H1 (cell line): ENCODE measurements around the gene MAGT1. TPM values are rescaled to one million over a fixed set of nuclear protein-coding genes. Genes with fewer than 3 reads are reported as not detected.

Experiments used
- CTCF ChIA-PET: fragments of 300-600 bp; sonication (Branson Sonifier 250); formaldehyde crosslinking; loops from one replicate; lab custom pipeline; 2021; ENCODE audit not compliant: partially characterized antibody; lab: Charles Lee
- POLR2A ChIA-PET: fragments of 300-600 bp; sonication (Branson Sonifier 250); formaldehyde crosslinking; loops from one replicate; lab custom pipeline; 2021; ENCODE audit warnings: inconsistent platforms; ENCODE audit not compliant: partially characterized antibody; lab: Charles Lee
- DNase-seq, 2 experiments: peaks; one replicate each; pipeline versions ENCODE4 v3.0.0 to v3.0.0-alpha.2; 2010 to 2022; ENCODE audit warnings: low spot score in 2 of 2, low read depth in 1 of 2, mixed read lengths in 1 of 2
- FAIRE-seq: peaks from 2 replicates; lab custom pipeline; 2011; peaks lifted over from hg19 to GRCh38; lab: Jason Lieb, UNC
- H2AFZ ChIP-seq: 2 replicates; pipeline ENCODE4 v1.8.1; 2012; ENCODE audit warnings: low read length, inconsistent platforms
- H2AK5ac ChIP-seq: 2 replicates; pipeline ENCODE4 v1.6.1; 2013; ENCODE audit warnings: low read depth, low read length
- H2BK120ac ChIP-seq: replicated peaks from 2 replicates; pipeline ENCODE3; 2013; ENCODE audit warnings: low read depth, low read length, inconsistent platforms
- H2BK12ac ChIP-seq: 2 replicates; pipeline ENCODE4 v1.6.1; 2013; ENCODE audit warnings: low read depth, low read length
- H2BK15ac ChIP-seq: 2 replicates; pipeline ENCODE4 v1.6.1; 2013; ENCODE audit warnings: low read length
- H2BK20ac ChIP-seq: 2 replicates; pipeline ENCODE4 v1.6.1; 2013; ENCODE audit warnings: low read length
- H2BK5ac ChIP-seq: 2 replicates; pipeline ENCODE4 v1.6.1; 2013; ENCODE audit warnings: low read depth, low read length
- H3K14ac ChIP-seq: 2 replicates; pipeline ENCODE4 v1.6.1; 2013; ENCODE audit warnings: inconsistent platforms; ENCODE audit not compliant: insufficient read length
- H3K18ac ChIP-seq: 2 replicates; pipeline ENCODE4 v1.6.1; 2013; ENCODE audit warnings: low read length; ENCODE audit errors: extremely low read depth
- H3K23ac ChIP-seq: 2 replicates; pipeline ENCODE4 v1.6.1; 2013; ENCODE audit warnings: inconsistent platforms; ENCODE audit not compliant: insufficient read length
- H3K23me2 ChIP-seq: 2 replicates; pipeline ENCODE4 v1.6.1; 2013; ENCODE audit warnings: low read depth, low read length
- H3K27ac ChIP-seq: 2 replicates; pipeline ENCODE4 v1.6.1; 2011; ENCODE audit warnings: low read depth, low read length, inconsistent platforms
- H3K27me3 ChIP-seq, 4 experiments: replicated peaks in 1 of 4; 1 replicate in 1 of 4; 2 replicates in 3 of 4; pipeline versions ENCODE4 v1.6.1 to v1.8.1; 2011 to 2013; ENCODE audit warnings: low read length in 3 of 4, mild to moderate bottlenecking in 3 of 4, inconsistent platforms in 2 of 4, mixed read lengths in 2 of 4, moderate library complexity in 1 of 4; ENCODE audit not compliant: control insufficient read depth in 3 of 4, insufficient read depth in 3 of 4; ENCODE audit errors: extremely low read depth in 1 of 4
- H3K36me3 ChIP-seq, 4 experiments: 2 replicates each; pipeline versions ENCODE4 v1.6.1 to v1.8.1; 2011 to 2013; ENCODE audit warnings: mild to moderate bottlenecking in 4 of 4, low read length in 3 of 4, moderate library complexity in 2 of 4, control low read depth in 1 of 4, inconsistent platforms in 1 of 4; ENCODE audit not compliant: insufficient read depth in 4 of 4, control insufficient read depth in 2 of 4
- H3K4ac ChIP-seq: replicated peaks from 2 replicates; pipeline ENCODE3; 2013; ENCODE audit warnings: low read length, low read depth, mixed read lengths, inconsistent platforms; ENCODE audit not compliant: insufficient read length
- H3K4me1 ChIP-seq, 4 experiments: replicated peaks in 1 of 4; 1 replicate in 1 of 4; 2 replicates in 3 of 4; pipeline versions ENCODE4 v1.6.1 to v1.8.1; 2011 to 2013; ENCODE audit warnings: low read length in 3 of 4, inconsistent platforms in 2 of 4, mixed read lengths in 1 of 4; ENCODE audit not compliant: insufficient read depth in 4 of 4, control insufficient read depth in 3 of 4
- H3K4me2 ChIP-seq, 2 experiments: 2 replicates each; pipeline versions ENCODE4 v1.6.1 to v1.8.1; 2011 to 2013; ENCODE audit warnings: low read depth in 2 of 2, low read length in 2 of 2, control low read depth in 1 of 2, inconsistent platforms in 1 of 2, mild to moderate bottlenecking in 1 of 2; ENCODE audit not compliant: insufficient read depth in 1 of 2
- H3K4me3 ChIP-seq, 4 experiments: fragments of 200-600, 300-600 bp in 1 of 4; sonication (generic), shearing (Covaris generic), sonication (Bioruptor Twin) in 1 of 4; 2 replicates each; pipeline versions ENCODE4 v1.5.1 to v1.8.1; 2011 to 2016; ENCODE audit warnings: low read length in 4 of 4, low read depth in 3 of 4, control low read depth in 2 of 4, inconsistent platforms in 2 of 4, mild to moderate bottlenecking in 2 of 4, mixed read lengths in 1 of 4, moderate library complexity in 1 of 4; ENCODE audit not compliant: insufficient read depth in 2 of 4; ENCODE audit errors: extremely low read depth in 1 of 4
- H3K56ac ChIP-seq: replicated peaks from 2 replicates; pipeline ENCODE3; 2013; ENCODE audit warnings: low read depth, mild to moderate bottlenecking, mixed read lengths, low read length, inconsistent platforms; ENCODE audit not compliant: insufficient read length
- H3K79me1 ChIP-seq: 2 replicates; pipeline ENCODE4 v1.6.1; 2013; ENCODE audit warnings: low read depth, low read length, control low read depth
- H3K79me2 ChIP-seq, 2 experiments: 2 replicates each; pipeline versions ENCODE4 v1.6.1 to v1.8.1; 2012 to 2013; ENCODE audit warnings: low read length in 2 of 2, mild to moderate bottlenecking in 2 of 2, inconsistent platforms in 1 of 2; ENCODE audit not compliant: insufficient read depth in 2 of 2, control insufficient read depth in 1 of 2
- H3K9ac ChIP-seq, 4 experiments: replicated peaks in 1 of 4; 1 replicate in 1 of 4; 2 replicates in 3 of 4; pipeline versions ENCODE4 v1.6.1 to v1.8.1; 2011 to 2013; ENCODE audit warnings: low read depth in 3 of 4, low read length in 3 of 4, control low read depth in 2 of 4, mild to moderate bottlenecking in 2 of 4, moderate library complexity in 2 of 4, inconsistent platforms in 1 of 4; ENCODE audit errors: extremely low read depth in 1 of 4
- H3K9me3 ChIP-seq, 2 experiments: 2 replicates each; pipeline versions ENCODE4 v1.6.1 to v1.8.1; 2012 to 2013; ENCODE audit warnings: mild to moderate bottlenecking in 2 of 2, moderate library complexity in 2 of 2, control low read depth in 1 of 2, inconsistent platforms in 1 of 2, low read depth in 1 of 2, low read length in 1 of 2, mixed read lengths in 1 of 2; ENCODE audit not compliant: insufficient read depth in 2 of 2
- H4K20me1 ChIP-seq, 2 experiments: replicated peaks in 1 of 2; 2 replicates each; pipeline versions ENCODE3 to v1.8.1; 2011 to 2013; ENCODE audit warnings: inconsistent platforms in 2 of 2, low read length in 2 of 2, mild to moderate bottlenecking in 1 of 2; ENCODE audit not compliant: insufficient read depth in 2 of 2, control insufficient read depth in 1 of 2
- H4K5ac ChIP-seq: 2 replicates; pipeline ENCODE4 v1.6.1; 2013; ENCODE audit warnings: low read length, low read depth, mixed read lengths, inconsistent platforms; ENCODE audit not compliant: insufficient read length
- H4K8ac ChIP-seq: 2 replicates; pipeline ENCODE4 v1.8.0; 2013; ENCODE audit warnings: mild to moderate bottlenecking, moderate library complexity, low read length, inconsistent platforms; ENCODE audit not compliant: insufficient read depth; ENCODE audit errors: extremely low read depth
- H4K91ac ChIP-seq: replicated peaks from 2 replicates; pipeline ENCODE3; 2013; ENCODE audit warnings: low read length, mixed read lengths, inconsistent platforms; ENCODE audit not compliant: insufficient read length
- ATF2 ChIP-seq: IDR thresholded peaks from 2 replicates; pipeline ENCODE4 v1.6.1; 2012; ENCODE audit warnings: low read length, inconsistent platforms
- CBX5 ChIP-seq: fragments of 300-800, 300-1000 bp; sonication (generic); IDR thresholded peaks from 2 replicates; pipeline ENCODE4 v1.7.1; 2016; ENCODE audit warnings: antibody characterized with exemption, low read length, low read depth
- CREB1 ChIP-seq: IDR thresholded peaks from 2 replicates; pipeline ENCODE4 v1.6.1; 2012; ENCODE audit warnings: inconsistent platforms
- EZH2 ChIP-seq: fragments of 200-600 bp; sonication (generic); IDR thresholded peaks from 2 replicates; pipeline ENCODE4 v1.7.1; 2012; ENCODE audit warnings: low read depth, mild to moderate bottlenecking, moderate library complexity, low read length, inconsistent platforms; ENCODE audit not compliant: severe bottlenecking
- GABPA ChIP-seq: IDR thresholded peaks from 2 replicates; pipeline ENCODE4 v1.6.1; 2011; ENCODE audit warnings: mild to moderate bottlenecking, low read length, moderate library complexity, borderline replicate concordance; ENCODE audit not compliant: insufficient read depth
- HDAC6 ChIP-seq: IDR thresholded peaks from one replicate; pipeline ENCODE4 v1.7.1; 2012; ENCODE audit warnings: low read depth, mild to moderate bottlenecking, inconsistent platforms, low read length, moderate library complexity
- NRF1 ChIP-seq: IDR thresholded peaks from 2 replicates; pipeline ENCODE4 v1.6.1; 2011; ENCODE audit warnings: mild to moderate bottlenecking, low read depth, low read length, improper control_type of control experiment
- RNF2 ChIP-seq: fragments of 200-900, 300-1000 bp; sonication (generic); IDR thresholded peaks from 2 replicates; pipeline ENCODE4 v1.7.1; 2016; ENCODE audit warnings: borderline replicate concordance, low read depth, mild to moderate bottlenecking, antibody characterized with exemption, low read length; ENCODE audit not compliant: poor library complexity, severe bottlenecking; ENCODE audit errors: missing control alignments
- SP4 ChIP-seq: IDR thresholded peaks from 2 replicates; pipeline ENCODE4 v1.6.1; 2012; ENCODE audit warnings: low read length, inconsistent platforms
- SUZ12 ChIP-seq: fragments of 200-600 bp; sonication (generic); IDR thresholded peaks from 2 replicates; pipeline ENCODE4 v1.6.1; 2012; ENCODE audit warnings: mild to moderate bottlenecking, inconsistent platforms, low read length, moderate library complexity, mixed read lengths
- TBP ChIP-seq: IDR thresholded peaks from 2 replicates; pipeline ENCODE4 v1.6.1; 2011; ENCODE audit warnings: low read depth, low read length, improper control_type of control experiment
- ZNF274 ChIP-seq: IDR thresholded peaks from 2 replicates; pipeline ENCODE4 v1.7.0; 2012; ENCODE audit warnings: low read length, borderline replicate concordance; ENCODE audit errors: extremely low read depth
- whole genome bisulfite sequencing, 2 experiments: shearing (Covaris generic) in 1 of 2; methylation state at CpG; one replicate each; pipeline versions ENCODE4 v1.1.6 to v1.1.7; 2013 to 2015; ENCODE audit warnings: low lambda C conversion rate in 2 of 2, mixed read lengths in 2 of 2, inconsistent platforms in 1 of 2, low coverage in 1 of 2, missing lambda C conversion rate in 1 of 2; ENCODE audit not compliant: insufficient replicate concordance in 2 of 2, insufficient coverage in 1 of 2, insufficient read length in 1 of 2; ENCODE audit errors: extremely low coverage in 1 of 2, missing lambda C conversion rate in 1 of 2; 5-methylcytosine and 5-hydroxymethylcytosine counted together
- polyA plus RNA-seq, 7 experiments: library from polyadenylated mRNA; depleted of rRNA in 3 of 7; stranded (reverse) in 5 of 7; unstranded in 2 of 7; fragments of >200 nt in 5 of 7; fragments of 200-250 nt in 2 of 7; gene quantifications; 1 replicate in 5 of 7; 2 replicates in 1 of 7; 4 replicates in 1 of 7; pipeline versions ENCODE4 v1.2.1 to v1.2.3, GENCODE V29; 2011 to 2013; ENCODE audit warnings: missing spikeins in 2 of 7, mixed read lengths in 2 of 7
- total RNA-seq: library from RNA; stranded (reverse); fragmentation: NEBNext Ultra II Directional; extraction: Animal tissue kit (Norgen Biotek cat#: 25700); gene quantifications from 2 replicates; pipeline ENCODE4 v1.2.1, GENCODE V29; 2021

Gene MAGT1
- total and polyA plus RNA-seq, 2 of the 8 experiments (the other 6 are each of a cell fraction or from before 2014, with no cell fraction given): 14.4 to 47.6 TPM

- DNase-seq: no peak
- no peaks in the 10 kb centered on the region for H4K20me1 ChIP-seq
- ChIA-PET POLR2A (no interaction called here), CTCF (no interaction called here)
- no peak overlapping the region for H2BK12ac ChIP-seq
- H3K79me1 ChIP-seq: no peaks in the 10 kb centered on the region
- H2BK20ac ChIP-seq: no peak overlapping the region
- H3K9ac ChIP-seq: no peak overlapping the region
- no peak overlapping the region for H4K5ac ChIP-seq
- no peak overlapping the region for H3K4me2 ChIP-seq
- H3K23ac ChIP-seq: no peak overlapping the region
- H2BK15ac ChIP-seq: no peak overlapping the region
- no peaks in the 10 kb centered on the region for H3K27me3 ChIP-seq
- 82% methylated on average over 1 of the region's 1 CpG; no CpG with 5 or more reads in 1 of the 2 experiments for WGBS, 2 experiments
- no peak overlapping the region for H2BK120ac ChIP-seq
- H3K36me3 ChIP-seq: no peaks in the 10 kb centered on the region
- no peak overlapping the region for H4K91ac ChIP-seq
- no peak overlapping the region for H3K56ac ChIP-seq
- H2BK5ac ChIP-seq: no peak overlapping the region
- no peak overlapping the region for H2AK5ac ChIP-seq
- H3K18ac ChIP-seq: no peak overlapping the region
- no peak overlapping the region for H4K8ac ChIP-seq
- H3K4ac ChIP-seq: no peak overlapping the region
- H2AFZ ChIP-seq: no peak overlapping the region
- H3K23me2 ChIP-seq: no peaks in the 10 kb centered on the region
- TF ChIP-seq RNF2 (no peak), HDAC6 (no peak), SP4 (no peak), TBP (no peak), ATF2 (no peak), NRF1 (no peak), GABPA (no peak), ZNF274 (no peak), CBX5 (no peak), SUZ12 (no peak), CREB1 (no peak), EZH2 (no peak)
- no peak overlapping the region for H3K14ac ChIP-seq
- H3K79me2 ChIP-seq: no peaks in the 10 kb centered on the region
- H3K4me3 ChIP-seq: no peak overlapping the region
- no peak for FAIRE-seq
- H3K9me3 ChIP-seq: no peaks in the 10 kb centered on the region
- H3K4me1 ChIP-seq: no peaks in the 10 kb centered on the region
- H3K27ac ChIP-seq: no peak overlapping the region
These were observed 81.0 kb downstream of the MAGT1 start for GRCh38 chrX:77814210-77814609.
